ENCODE results near the gene NAA30. TPM values are rescaled to one million over a fixed set of nuclear protein-coding genes. Genes with fewer than 3 reads are reported as not detected.

Gene NAA30
- polyA plus RNA-seq, 1 donor from 2014 or later: 26.9 TPM

DNA sequence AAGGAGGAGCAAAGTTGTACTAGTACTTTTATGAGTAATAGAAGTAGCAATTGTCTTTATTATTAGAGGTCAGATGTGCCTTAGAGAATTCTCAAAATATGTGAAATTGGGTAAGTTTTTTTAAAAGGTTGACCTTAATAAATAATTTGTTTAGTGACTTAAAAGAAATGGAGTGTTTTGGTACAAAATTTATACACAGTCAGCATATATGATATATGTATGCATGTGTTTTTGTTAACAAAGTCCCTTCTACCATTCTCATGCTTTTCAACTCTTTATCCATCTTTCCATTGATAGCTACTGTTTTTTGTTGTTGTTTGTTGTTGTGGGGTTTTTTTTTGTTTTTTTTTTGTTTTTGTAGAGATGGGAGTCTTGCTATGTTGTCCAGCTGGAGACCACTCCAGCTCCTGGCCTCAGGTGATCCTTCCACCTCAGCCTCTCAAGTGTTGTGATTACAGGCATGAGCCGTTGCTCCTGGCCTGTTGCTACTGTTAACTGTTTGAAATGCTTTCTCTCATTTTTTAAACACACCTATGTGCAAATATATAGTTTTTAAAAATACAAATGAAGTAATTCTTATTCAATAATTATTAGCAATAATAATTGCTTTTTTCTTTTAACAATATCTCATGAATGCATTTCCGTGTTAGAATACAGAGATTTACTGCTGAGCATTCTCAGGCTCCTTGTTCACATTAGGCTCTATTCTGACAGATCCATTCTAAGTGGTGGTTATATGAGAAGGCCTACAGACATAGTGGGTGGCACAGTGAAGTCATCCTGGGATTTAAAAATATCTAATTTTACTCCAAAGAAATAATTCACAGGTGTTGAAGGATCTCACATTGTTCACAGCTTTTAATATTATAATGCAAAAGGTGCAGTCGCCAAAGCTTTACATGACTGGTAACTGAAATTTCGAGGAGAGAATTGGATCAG, 10.4 kb downstream of the NAA30 start:
- Histone ChIP-seq H3K9me3 (ENCODE audit: low read length) (no peaks in the 10 kb centered on the region), H3K27ac (ENCODE audit: low read length) (no peak overlapping the region), H3K4me2 (ENCODE audit: low read length) (no peak overlapping the region), H3K4me3 (ENCODE audit: low read length) (no peak overlapping the region), H3K27me3 (ENCODE audit: insufficient read depth, low read depth, low read length) (no peaks in the 10 kb centered on the region), H3K36me3 (ENCODE audit: insufficient read depth, low read length) (peaks cover 5% of the 10 kb centered on the region), H3K9me2 (ENCODE audit: insufficient read depth, low read length) (no peaks in the 10 kb centered on the region), H3K9ac (ENCODE audit: low read length) (no peak overlapping the region), H3F3A (ENCODE audit: insufficient read depth, low read length, poor library complexity, severe bottlenecking) (no peaks in the 10 kb centered on the region), H2AFZ (ENCODE audit: low read depth, low read length) (no peak overlapping the region), H3K79me2 (replicated peaks; ENCODE audit: insufficient read depth, low read length) (peaks cover 18% of the 10 kb centered on the region), H4K20me1 (ENCODE audit: insufficient read depth) (no peaks in the 10 kb centered on the region)
- TF ChIP-seq SMC3 (conservative IDR thresholded peaks at IDR 0.05; ENCODE audit: poor library complexity) (no peak), POLR2AphosphoS5 (IDR thresholded peaks at IDR 0.05) (no peak), EZH2 (IDR thresholded peaks at IDR 0.05; ENCODE audit: borderline replicate concordance, insufficient read depth, low read length, poor library complexity, severe bottlenecking) (no peak), TAF1 (IDR thresholded peaks at IDR 0.05; ENCODE audit: low read depth) (no peak), EP300 (conservative IDR thresholded peaks at IDR 0.05; ENCODE audit: poor library complexity, severe bottlenecking) (no peak), RAD21 (conservative IDR thresholded peaks at IDR 0.05) (no peak), MXI1 (conservative IDR thresholded peaks at IDR 0.05; ENCODE audit: poor library complexity, severe bottlenecking) (no peak)
- TF ChIP-seq, protein P1, sequence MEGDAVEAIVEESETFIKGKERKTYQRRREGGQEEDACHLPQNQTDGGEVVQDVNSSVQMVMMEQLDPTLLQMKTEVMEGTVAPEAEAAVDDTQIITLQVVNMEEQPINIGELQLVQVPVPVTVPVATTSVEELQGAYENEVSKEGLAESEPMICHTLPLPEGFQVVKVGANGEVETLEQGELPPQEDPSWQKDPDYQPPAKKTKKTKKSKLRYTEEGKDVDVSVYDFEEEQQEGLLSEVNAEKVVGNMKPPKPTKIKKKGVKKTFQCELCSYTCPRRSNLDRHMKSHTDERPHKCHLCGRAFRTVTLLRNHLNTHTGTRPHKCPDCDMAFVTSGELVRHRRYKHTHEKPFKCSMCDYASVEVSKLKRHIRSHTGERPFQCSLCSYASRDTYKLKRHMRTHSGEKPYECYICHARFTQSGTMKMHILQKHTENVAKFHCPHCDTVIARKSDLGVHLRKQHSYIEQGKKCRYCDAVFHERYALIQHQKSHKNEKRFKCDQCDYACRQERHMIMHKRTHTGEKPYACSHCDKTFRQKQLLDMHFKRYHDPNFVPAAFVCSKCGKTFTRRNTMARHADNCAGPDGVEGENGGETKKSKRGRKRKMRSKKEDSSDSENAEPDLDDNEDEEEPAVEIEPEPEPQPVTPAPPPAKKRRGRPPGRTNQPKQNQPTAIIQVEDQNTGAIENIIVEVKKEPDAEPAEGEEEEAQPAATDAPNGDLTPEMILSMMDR (IDR thresholded peaks at IDR 0.05; ENCODE audit: poor library complexity, severe bottlenecking): no peak
- TF ChIP-seq, protein P2, sequence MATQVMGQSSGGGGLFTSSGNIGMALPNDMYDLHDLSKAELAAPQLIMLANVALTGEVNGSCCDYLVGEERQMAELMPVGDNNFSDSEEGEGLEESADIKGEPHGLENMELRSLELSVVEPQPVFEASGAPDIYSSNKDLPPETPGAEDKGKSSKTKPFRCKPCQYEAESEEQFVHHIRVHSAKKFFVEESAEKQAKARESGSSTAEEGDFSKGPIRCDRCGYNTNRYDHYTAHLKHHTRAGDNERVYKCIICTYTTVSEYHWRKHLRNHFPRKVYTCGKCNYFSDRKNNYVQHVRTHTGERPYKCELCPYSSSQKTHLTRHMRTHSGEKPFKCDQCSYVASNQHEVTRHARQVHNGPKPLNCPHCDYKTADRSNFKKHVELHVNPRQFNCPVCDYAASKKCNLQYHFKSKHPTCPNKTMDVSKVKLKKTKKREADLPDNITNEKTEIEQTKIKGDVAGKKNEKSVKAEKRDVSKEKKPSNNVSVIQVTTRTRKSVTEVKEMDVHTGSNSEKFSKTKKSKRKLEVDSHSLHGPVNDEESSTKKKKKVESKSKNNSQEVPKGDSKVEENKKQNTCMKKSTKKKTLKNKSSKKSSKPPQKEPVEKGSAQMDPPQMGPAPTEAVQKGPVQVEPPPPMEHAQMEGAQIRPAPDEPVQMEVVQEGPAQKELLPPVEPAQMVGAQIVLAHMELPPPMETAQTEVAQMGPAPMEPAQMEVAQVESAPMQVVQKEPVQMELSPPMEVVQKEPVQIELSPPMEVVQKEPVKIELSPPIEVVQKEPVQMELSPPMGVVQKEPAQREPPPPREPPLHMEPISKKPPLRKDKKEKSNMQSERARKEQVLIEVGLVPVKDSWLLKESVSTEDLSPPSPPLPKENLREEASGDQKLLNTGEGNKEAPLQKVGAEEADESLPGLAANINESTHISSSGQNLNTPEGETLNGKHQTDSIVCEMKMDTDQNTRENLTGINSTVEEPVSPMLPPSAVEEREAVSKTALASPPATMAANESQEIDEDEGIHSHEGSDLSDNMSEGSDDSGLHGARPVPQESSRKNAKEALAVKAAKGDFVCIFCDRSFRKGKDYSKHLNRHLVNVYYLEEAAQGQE (IDR thresholded peaks at IDR 0.05; ENCODE audit: borderline replicate concordance): no peak

DNA sequence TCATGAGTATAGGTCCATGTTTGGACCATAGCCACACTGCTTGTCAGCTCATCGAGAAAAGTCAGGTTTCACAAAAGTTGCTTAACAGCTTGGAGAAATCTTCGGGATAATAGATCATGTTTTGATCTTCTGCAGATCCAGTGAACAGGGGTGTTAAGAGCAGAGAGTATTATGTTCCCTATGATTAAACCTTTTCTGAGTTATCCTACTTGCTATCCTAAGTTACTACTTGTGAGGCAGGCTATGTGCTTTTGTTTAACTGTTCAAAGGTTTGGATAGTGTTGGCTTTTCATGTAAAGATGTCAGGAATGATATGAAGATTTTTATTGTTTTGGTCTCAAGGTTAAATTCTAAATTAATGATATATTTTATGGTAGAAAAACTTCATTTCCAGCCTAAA, 11.1 kb downstream of the NAA30 start:
- H3F3A ChIP-seq (ENCODE audit: insufficient read depth, low read length, poor library complexity, severe bottlenecking): no peaks in the 10 kb centered on the region
- no peak overlapping the region for H3K27ac ChIP-seq (ENCODE audit: low read length)
- H3K9me3 ChIP-seq (ENCODE audit: low read length): no peaks in the 10 kb centered on the region
- TF ChIP-seq MXI1 (conservative IDR thresholded peaks at IDR 0.05; ENCODE audit: poor library complexity, severe bottlenecking) (no peak), TAF1 (IDR thresholded peaks at IDR 0.05; ENCODE audit: low read depth) (no peak), EZH2 (IDR thresholded peaks at IDR 0.05; ENCODE audit: borderline replicate concordance, insufficient read depth, low read length, poor library complexity, severe bottlenecking) (no peak), POLR2AphosphoS5 (IDR thresholded peaks at IDR 0.05) (no peak), RAD21 (conservative IDR thresholded peaks at IDR 0.05) (no peak), SMC3 (conservative IDR thresholded peaks at IDR 0.05; ENCODE audit: poor library complexity) (no peak), EP300 (conservative IDR thresholded peaks at IDR 0.05; ENCODE audit: poor library complexity, severe bottlenecking) (no peak)
- TF ChIP-seq, protein P2 (IDR thresholded peaks at IDR 0.05; ENCODE audit: borderline replicate concordance): no peak
- TF ChIP-seq, protein P1 (IDR thresholded peaks at IDR 0.05; ENCODE audit: poor library complexity, severe bottlenecking): no peak
- H3K36me3 ChIP-seq (ENCODE audit: insufficient read depth, low read length): peaks cover 5% of the 10 kb centered on the region
- no peak overlapping the region for H3K4me2 ChIP-seq (ENCODE audit: low read length)
- H2AFZ ChIP-seq (ENCODE audit: low read depth, low read length): no peak overlapping the region
- H4K20me1 ChIP-seq (ENCODE audit: insufficient read depth): no peaks in the 10 kb centered on the region
- H3K9me2 ChIP-seq (ENCODE audit: insufficient read depth, low read length): no peaks in the 10 kb centered on the region
- peaks cover 13% of the 10 kb centered on the region for H3K79me2 ChIP-seq (replicated peaks; ENCODE audit: insufficient read depth, low read length)
- H3K27me3 ChIP-seq (ENCODE audit: insufficient read depth, low read depth, low read length): no peaks in the 10 kb centered on the region
- H3K4me3 ChIP-seq (ENCODE audit: low read length): no peak overlapping the region
- H3K9ac ChIP-seq (ENCODE audit: low read length): no peak overlapping the region
